NB4 (cell line): ENCODE data around the gene DNAJC22.
A peak's percentile ranks its signal among the peaks of the same experiment; 100 is the strongest.

Source experiments
- DNase-seq: peaks from one replicate; pipeline ENCODE4 v3.0.0; 2010; ENCODE audit warnings: low read depth
- H3K4me3 ChIP-seq: one replicate; pipeline ENCODE4 v1.5.1; 2011; ENCODE audit warnings: mild to moderate bottlenecking, low read depth, low read length, moderate library complexity
- MAX ChIP-seq: IDR thresholded peaks from 2 replicates; pipeline ENCODE4 v1.6.1; 2011; ENCODE audit warnings: low read depth, low read length
- MYC ChIP-seq: IDR thresholded peaks from 2 replicates; pipeline ENCODE4 v1.6.1; 2011; ENCODE audit warnings: low read depth, low read length
- POLR2A ChIP-seq: IDR thresholded peaks from 2 replicates; pipeline ENCODE4 v1.6.1; 2011; ENCODE audit warnings: mild to moderate bottlenecking; ENCODE audit not compliant: insufficient read length; ENCODE audit errors: extremely low read depth
- TF ChIP-seq, protein P1 (sequence below): IDR thresholded peaks from one replicate; pipeline ENCODE4 v1.5.1; 2012; ENCODE audit warnings: low read depth, low read length

The DNAJC22 gene

DNA sequence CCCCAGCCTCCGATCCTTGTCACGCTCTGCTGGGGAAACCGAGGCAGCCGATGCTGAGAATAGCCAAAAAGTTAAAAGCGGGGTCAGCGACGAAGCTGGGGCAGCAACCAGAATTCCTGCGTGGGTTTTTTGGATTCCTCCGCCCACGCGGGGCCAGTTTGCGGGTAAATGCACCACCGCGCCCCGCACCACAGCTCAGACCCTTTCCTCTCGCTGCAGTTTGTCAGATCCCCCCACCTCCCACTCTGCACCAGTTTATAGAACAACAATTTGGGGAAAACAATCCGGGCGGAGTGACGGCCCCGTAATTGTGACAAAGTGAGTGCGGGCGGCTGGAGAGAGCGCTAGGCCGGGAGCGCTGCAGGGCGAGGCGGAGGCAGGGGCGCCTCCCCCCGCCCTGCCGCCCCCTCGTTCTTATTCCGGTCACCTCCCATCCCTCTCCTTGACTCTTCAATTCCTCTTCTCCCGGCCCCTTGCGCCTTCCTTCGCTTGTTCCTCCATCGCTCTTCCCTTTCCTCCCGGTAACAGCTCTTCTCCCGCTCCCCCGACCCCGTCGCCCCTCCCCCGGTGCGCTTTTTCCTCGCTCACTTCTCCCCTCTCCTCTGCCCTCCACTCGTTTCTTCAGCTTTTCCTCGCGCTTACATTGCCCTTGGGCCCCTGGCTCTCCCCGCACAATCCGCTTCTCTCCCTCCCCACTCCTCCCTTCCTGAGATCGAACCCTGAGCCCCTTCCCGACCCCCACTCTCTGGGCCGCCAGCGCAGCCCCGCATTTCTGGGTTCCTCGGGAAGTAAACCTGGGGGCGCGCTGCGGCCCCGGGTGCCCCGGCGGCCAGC, 646 bp upstream of the DNAJC22 start:
- H3K4me3 ChIP-seq, result no peak overlapping the region
- no peak for TF ChIP-seq MAX
- no peak for TF ChIP-seq POLR2A
- no peak for TF ChIP-seq MYC
- TF ChIP-seq, protein P1, sequence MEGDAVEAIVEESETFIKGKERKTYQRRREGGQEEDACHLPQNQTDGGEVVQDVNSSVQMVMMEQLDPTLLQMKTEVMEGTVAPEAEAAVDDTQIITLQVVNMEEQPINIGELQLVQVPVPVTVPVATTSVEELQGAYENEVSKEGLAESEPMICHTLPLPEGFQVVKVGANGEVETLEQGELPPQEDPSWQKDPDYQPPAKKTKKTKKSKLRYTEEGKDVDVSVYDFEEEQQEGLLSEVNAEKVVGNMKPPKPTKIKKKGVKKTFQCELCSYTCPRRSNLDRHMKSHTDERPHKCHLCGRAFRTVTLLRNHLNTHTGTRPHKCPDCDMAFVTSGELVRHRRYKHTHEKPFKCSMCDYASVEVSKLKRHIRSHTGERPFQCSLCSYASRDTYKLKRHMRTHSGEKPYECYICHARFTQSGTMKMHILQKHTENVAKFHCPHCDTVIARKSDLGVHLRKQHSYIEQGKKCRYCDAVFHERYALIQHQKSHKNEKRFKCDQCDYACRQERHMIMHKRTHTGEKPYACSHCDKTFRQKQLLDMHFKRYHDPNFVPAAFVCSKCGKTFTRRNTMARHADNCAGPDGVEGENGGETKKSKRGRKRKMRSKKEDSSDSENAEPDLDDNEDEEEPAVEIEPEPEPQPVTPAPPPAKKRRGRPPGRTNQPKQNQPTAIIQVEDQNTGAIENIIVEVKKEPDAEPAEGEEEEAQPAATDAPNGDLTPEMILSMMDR, result no peak
- DNase-seq, result no peak

- H3K4me3 ChIP-seq, result peak overlapping the region; percentile 7
- peak; percentile 74 for DNase-seq
- TF ChIP-seq, protein P1, result peak; percentile 77
- no peak for TF ChIP-seq MYC
Measured at GRCh38 chr12:49347311-49348193, 864 bp downstream of the DNAJC22 start.

- no peak overlapping the region for H3K4me3 ChIP-seq
- TF ChIP-seq MYC (no peak), MAX (no peak), POLR2A (no peak)
- TF ChIP-seq, protein P1, result no peak
- no peak for DNase-seq
Measured at GRCh38 chr12:49348781-49349180, 2.1 kb downstream of the DNAJC22 start.

GRCh38 chr12:49349266-49349665, 2.6 kb downstream of the DNAJC22 start:
- no peak for DNase-seq
- TF ChIP-seq MYC (no peak), MAX (no peak), POLR2A (no peak)
- TF ChIP-seq, protein P1, result no peak
- H3K4me3 ChIP-seq, result no peak overlapping the region

- TF ChIP-seq MYC (no peak), MAX (no peak), POLR2A (no peak)
- TF ChIP-seq, protein P1, result no peak
- no peak for DNase-seq
- no peak overlapping the region for H3K4me3 ChIP-seq
Measured at GRCh38 chr12:49352351-49352750, 5.7 kb downstream of the DNAJC22 start.
